Fibroblast of lung (primary cell): Measurements from ENCODE around the gene AP1S2. TPM values are rescaled to one million over a fixed set of nuclear protein-coding genes. Genes with fewer than 3 reads are reported as not detected.
A peak's percentile ranks its signal among the peaks of the same experiment; 100 is the strongest.

Experiments
- DNase-seq, 2 donors: peaks; one replicate each; pipeline versions ENCODE4 v3.0.0 to v3.0.0-alpha.2; 2010; ENCODE audit warnings: low read depth in 2 of 2
- H2AFZ ChIP-seq: 2 replicates; pipeline ENCODE4 v1.5.1; 2012; ENCODE audit warnings: low read length, control low read depth, inconsistent platforms
- H3K27ac ChIP-seq: 2 replicates; pipeline ENCODE4 v1.5.1; 2011; ENCODE audit warnings: low read length, control low read depth; ENCODE audit not compliant: insufficient read depth
- H3K27me3 ChIP-seq: 2 replicates; pipeline ENCODE4 v1.5.1; 2011; ENCODE audit warnings: mild to moderate bottlenecking, low read length; ENCODE audit not compliant: control insufficient read depth, insufficient read depth
- H3K36me3 ChIP-seq: 2 replicates; pipeline ENCODE4 v1.5.1; 2011; ENCODE audit warnings: low read length; ENCODE audit not compliant: control insufficient read depth, insufficient read depth
- H3K4me1 ChIP-seq: 2 replicates; pipeline ENCODE4 v1.5.1; 2011; ENCODE audit warnings: low read length; ENCODE audit not compliant: control insufficient read depth, insufficient read depth; ENCODE audit errors: extremely low read depth
- H3K4me2 ChIP-seq: 2 replicates; pipeline ENCODE4 v1.5.1; 2011; ENCODE audit warnings: low read length, control low read depth; ENCODE audit not compliant: insufficient read depth; ENCODE audit errors: extremely low read depth
- H3K4me3 ChIP-seq, 4 experiments: fragments of 200-600 bp in 1 of 4; sonication (generic) in 1 of 4; replicated peaks in 1 of 4; 2 replicates each; pipeline ENCODE4 v1.5.1; 2011 to 2016; ENCODE audit warnings: low read length in 4 of 4, low read depth in 3 of 4, mild to moderate bottlenecking in 3 of 4, control low read depth in 2 of 4, inconsistent platforms in 1 of 4, mixed read lengths in 1 of 4; ENCODE audit not compliant: insufficient read depth in 1 of 4; ENCODE audit errors: control extremely low read depth in 1 of 4
- H3K79me2 ChIP-seq: 2 replicates; pipeline ENCODE4 v1.5.1; 2012; ENCODE audit warnings: mild to moderate bottlenecking, low read length, inconsistent platforms; ENCODE audit not compliant: control insufficient read depth, insufficient read depth
- H3K9ac ChIP-seq: 2 replicates; pipeline ENCODE4 v1.5.1; 2011; ENCODE audit warnings: mild to moderate bottlenecking, low read length, control low read depth; ENCODE audit not compliant: insufficient read depth
- H3K9me3 ChIP-seq: 2 replicates; pipeline ENCODE4 v1.5.1; 2012; ENCODE audit warnings: low read depth, low read length; ENCODE audit not compliant: control insufficient read depth, insufficient read depth
- H4K20me1 ChIP-seq: 2 replicates; pipeline ENCODE4 v1.5.1; 2011; ENCODE audit warnings: low read length; ENCODE audit not compliant: control insufficient read depth, insufficient read depth; ENCODE audit errors: extremely low read depth
- EZH2 ChIP-seq: IDR thresholded peaks from 2 replicates; pipeline ENCODE4 v1.5.1; 2012; ENCODE audit warnings: low read length, control low read depth, mild to moderate bottlenecking; ENCODE audit errors: missing control alignments
- polyA plus RNA-seq, 2 donors: library from polyadenylated mRNA; depleted of rRNA in 1 of 2; stranded (reverse) in 1 of 2; unstranded in 1 of 2; fragments of >200 nt; gene quantifications; 2 replicates each; pipeline ENCODE4 v1.2.1, GENCODE V29; 2011 to 2012; ENCODE audit warnings: missing spikeins in 1 of 2
- total RNA-seq: library from RNA; depleted of rRNA; stranded (reverse); fragments of >200 nt; gene quantifications from 2 replicates; pipeline ENCODE4 v1.2.1, GENCODE V29; 2014
- TF ChIP-seq, protein P1 (sequence below), 2 donors: IDR thresholded peaks in 1 of 2; conservative IDR thresholded peaks in 1 of 2; 1 replicate in 1 of 2; 2 replicates in 1 of 2; pipeline ENCODE4 v1.5.1; 2011 to 2012; ENCODE audit warnings: low read length in 2 of 2, control low read depth in 1 of 2, inconsistent platforms in 1 of 2, low read depth in 1 of 2, mild to moderate bottlenecking in 1 of 2

AP1S2 gene
- total and polyA plus RNA-seq, 2 donors (not counting 1 experiment from before 2014, with no cell fraction given), result 71.8 to 85.4 TPM

DNA sequence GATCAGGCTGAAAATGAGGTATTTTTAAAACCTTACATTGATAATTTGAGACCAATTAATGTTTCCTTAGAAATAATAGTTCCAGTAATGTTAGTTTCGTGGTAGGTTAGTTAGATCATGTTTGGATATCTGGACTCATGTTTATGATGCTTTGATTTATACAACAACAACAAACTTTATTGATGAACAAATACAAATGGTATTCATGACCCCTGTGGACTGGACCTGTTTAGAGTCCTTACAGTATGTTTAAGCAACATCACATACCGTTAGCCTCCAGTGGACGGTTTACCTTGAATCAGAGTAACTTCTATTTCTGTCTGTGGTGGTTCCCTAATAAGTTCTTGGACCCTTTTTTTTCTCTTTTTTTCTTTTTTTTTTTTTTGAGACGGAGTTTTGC, 46.4 kb downstream of the AP1S2 start:
- Histone ChIP-seq H3K36me3 (no peaks in the 10 kb centered on the region), H4K20me1 (no peaks in the 10 kb centered on the region), H3K4me2 (no peak overlapping the region), H3K79me2 (no peaks in the 10 kb centered on the region), H2AFZ (no peak overlapping the region), H3K27ac (no peak overlapping the region), H3K27me3 (no peaks in the 10 kb centered on the region), H3K9ac (no peak overlapping the region), H3K9me3 (no peaks in the 10 kb centered on the region), H3K4me3 (no peak overlapping the region), H3K4me1 (no peaks in the 10 kb centered on the region)
- DNase-seq, result no peak
- no peak for TF ChIP-seq EZH2
- TF ChIP-seq, protein P1, sequence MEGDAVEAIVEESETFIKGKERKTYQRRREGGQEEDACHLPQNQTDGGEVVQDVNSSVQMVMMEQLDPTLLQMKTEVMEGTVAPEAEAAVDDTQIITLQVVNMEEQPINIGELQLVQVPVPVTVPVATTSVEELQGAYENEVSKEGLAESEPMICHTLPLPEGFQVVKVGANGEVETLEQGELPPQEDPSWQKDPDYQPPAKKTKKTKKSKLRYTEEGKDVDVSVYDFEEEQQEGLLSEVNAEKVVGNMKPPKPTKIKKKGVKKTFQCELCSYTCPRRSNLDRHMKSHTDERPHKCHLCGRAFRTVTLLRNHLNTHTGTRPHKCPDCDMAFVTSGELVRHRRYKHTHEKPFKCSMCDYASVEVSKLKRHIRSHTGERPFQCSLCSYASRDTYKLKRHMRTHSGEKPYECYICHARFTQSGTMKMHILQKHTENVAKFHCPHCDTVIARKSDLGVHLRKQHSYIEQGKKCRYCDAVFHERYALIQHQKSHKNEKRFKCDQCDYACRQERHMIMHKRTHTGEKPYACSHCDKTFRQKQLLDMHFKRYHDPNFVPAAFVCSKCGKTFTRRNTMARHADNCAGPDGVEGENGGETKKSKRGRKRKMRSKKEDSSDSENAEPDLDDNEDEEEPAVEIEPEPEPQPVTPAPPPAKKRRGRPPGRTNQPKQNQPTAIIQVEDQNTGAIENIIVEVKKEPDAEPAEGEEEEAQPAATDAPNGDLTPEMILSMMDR (conservative IDR thresholded peaks at IDR 0.05 in 1 of 2, IDR thresholded peaks at IDR 0.05 in 1 of 2; ENCODE audit: low read depth in 1 of 2, low read length in 2 of 2), result no peak

DNA sequence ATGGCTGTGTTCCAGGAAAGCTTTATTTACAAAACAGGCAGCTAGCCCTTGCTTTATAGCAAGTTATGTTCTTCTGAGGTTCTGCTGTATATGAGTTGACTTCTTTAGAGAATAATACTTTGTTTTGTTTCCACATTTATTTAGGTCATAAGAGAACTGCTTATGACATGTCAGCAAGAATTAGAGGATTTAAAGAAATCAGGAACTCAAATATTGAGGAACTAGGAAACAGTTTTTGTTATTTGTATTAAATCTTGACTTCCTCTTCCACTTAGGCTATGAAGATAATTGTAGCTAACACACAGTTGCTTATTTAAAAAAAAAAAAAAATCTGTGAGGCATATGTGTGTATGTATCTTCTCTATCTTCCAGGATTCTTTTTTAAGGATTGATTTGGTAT, 50.0 kb downstream of the AP1S2 start:
- Histone ChIP-seq H3K4me3 (no peak overlapping the region), H3K27me3 (no peaks in the 10 kb centered on the region), H4K20me1 (no peaks in the 10 kb centered on the region), H3K9me3 (no peaks in the 10 kb centered on the region), H2AFZ (no peak overlapping the region), H3K4me2 (no peak overlapping the region), H3K27ac (no peak overlapping the region), H3K79me2 (no peaks in the 10 kb centered on the region), H3K4me1 (no peaks in the 10 kb centered on the region), H3K36me3 (no peaks in the 10 kb centered on the region), H3K9ac (no peak overlapping the region)
- TF ChIP-seq, protein P1 (conservative IDR thresholded peaks at IDR 0.05 in 1 of 2, IDR thresholded peaks at IDR 0.05 in 1 of 2; ENCODE audit: low read depth in 1 of 2, low read length in 2 of 2), result no peak
- no peak for TF ChIP-seq EZH2
- DNase-seq, result no peak

DNA sequence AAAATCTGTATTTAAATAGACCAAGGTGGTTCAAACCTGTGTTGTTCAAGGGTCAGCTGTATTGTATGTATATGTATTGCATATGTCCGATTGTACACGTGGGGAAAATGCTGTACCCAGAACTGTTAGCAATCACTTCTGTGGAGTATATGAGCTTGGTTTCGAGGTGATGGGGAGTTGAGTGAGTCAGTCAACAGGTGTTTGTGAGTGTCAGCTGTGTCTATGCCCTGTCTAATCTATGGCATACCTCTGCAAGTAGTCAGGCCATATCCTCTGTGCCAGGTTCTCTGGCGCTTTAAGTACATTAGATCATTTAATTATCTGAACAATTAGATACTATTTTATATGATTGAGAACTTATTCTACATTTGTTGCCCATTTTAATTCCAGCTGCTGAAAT, 56.9 kb downstream of the AP1S2 start:
- Histone ChIP-seq H3K36me3 (no peaks in the 10 kb centered on the region), H3K4me3 (no peak overlapping the region), H3K27ac (no peak overlapping the region), H3K4me2 (no peak overlapping the region), H3K27me3 (no peaks in the 10 kb centered on the region), H2AFZ (no peak overlapping the region), H4K20me1 (no peaks in the 10 kb centered on the region), H3K9ac (no peak overlapping the region), H3K4me1 (no peaks in the 10 kb centered on the region), H3K79me2 (peaks cover 3% of the 10 kb centered on the region), H3K9me3 (no peaks in the 10 kb centered on the region)
- TF ChIP-seq, protein P1 (conservative IDR thresholded peaks at IDR 0.05 in 1 of 2, IDR thresholded peaks at IDR 0.05 in 1 of 2; ENCODE audit: low read depth in 1 of 2, low read length in 2 of 2), result no peak
- TF ChIP-seq EZH2, result no peak
- DNase-seq, result peak in 1 of 2 donors; percentile 8
